Activated CD8-positive, alpha-beta T cell treated with anti-CD3 and anti-CD28 coated beads, Interleukin-2, amount 10 ng/mL, durations not matched to agents 7 days and 5 days (primary cell): Measurements from ENCODE around the gene RBM43. TPM values are rescaled to one million over a fixed set of nuclear protein-coding genes. Genes with fewer than 3 reads are reported as not detected.

Experiments
- ATAC-seq: fragments of 150-1000 bp; cut with Tn5 transposase; one replicate; pipeline ENCODE4 v1.10.0; 2021; ENCODE audit warnings: moderate library complexity
- CTCF ChIA-PET: fragments of 350-600 bp; sonication (Branson Sonifier 250); formaldehyde crosslinking; loops from one replicate; lab custom pipeline; 2021; ENCODE audit warnings: antibody characterized with exemption; lab: Charles Lee
- POLR2A ChIA-PET: fragments of 350-600 bp; sonication (Branson Sonifier 250); formaldehyde crosslinking; loops from one replicate; lab custom pipeline; 2021; ENCODE audit warnings: antibody characterized with exemption; lab: Charles Lee
- DNase-seq: peaks from one replicate; pipeline ENCODE4 v3.0.0-alpha.2; 2020
- H3K27ac Mint-ChIP-seq: one replicate; pipeline ENCODE4 v1.8.0; 2021; ENCODE audit warnings: mild to moderate bottlenecking, mixed read lengths
- H3K27me3 Mint-ChIP-seq: one replicate; pipeline ENCODE4 v1.8.0; 2021; ENCODE audit warnings: low read depth, mixed read lengths
- H3K36me3 Mint-ChIP-seq: one replicate; pipeline ENCODE4 v1.8.0; 2021; ENCODE audit warnings: low read depth, mixed read lengths
- H3K4me1 Mint-ChIP-seq: one replicate; pipeline ENCODE4 v1.8.0; 2021; ENCODE audit warnings: low read depth, mixed read lengths
- H3K4me3 Mint-ChIP-seq: one replicate; pipeline ENCODE4 v1.8.0; 2021; ENCODE audit warnings: mild to moderate bottlenecking, mixed read lengths
- H3K9me3 Mint-ChIP-seq: one replicate; pipeline ENCODE4 v1.8.0; 2022; ENCODE audit warnings: mixed read lengths; ENCODE audit not compliant: insufficient read depth
- total RNA-seq, 2 experiments: library from RNA; stranded (reverse); gene quantifications; one replicate each; pipeline ENCODE4 v1.2.3, GENCODE V29; 2021

The RBM43 gene
- total RNA-seq, 2 experiments from 2014 or later: 4.4 to 4.9 TPM

DNA sequence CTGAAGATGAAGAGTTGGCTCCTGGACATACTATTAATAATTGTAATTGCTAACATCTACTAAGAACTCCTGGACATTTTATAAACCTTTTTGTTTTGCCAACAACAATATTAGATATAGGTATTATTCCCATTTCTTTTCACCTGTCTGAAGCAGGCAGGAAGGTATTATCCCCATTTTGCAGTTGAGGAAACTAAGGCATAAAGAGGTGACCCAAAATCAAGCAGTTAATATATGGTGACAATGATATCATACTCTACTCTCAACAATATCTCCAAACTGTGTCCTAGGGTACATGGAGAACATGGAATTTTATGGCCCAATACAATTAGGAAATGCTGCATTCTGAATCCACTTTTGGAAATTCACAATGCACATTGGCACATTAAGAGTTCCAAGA, 29.6 kb upstream of the RBM43 start:
- ATAC-seq (no peak), DNase-seq (no peak)
- Mint-ChIP-seq H3K27ac (no peak overlapping the region), H3K36me3 (peaks cover 24% of the 10 kb centered on the region), H3K9me3 (no peaks in the 10 kb centered on the region), H3K27me3 (no peaks in the 10 kb centered on the region), H3K4me1 (peaks cover 34% of the 10 kb centered on the region), H3K4me3 (peak overlapping the region; percentile 18)
- ChIA-PET POLR2A (interaction anchor here (1.0 kb wide), 1 partner anchor 119 kb away, joined by 3 read pairs; the partner anchor contains the start of gene RIF1), CTCF (interaction anchor here (1.1 kb wide), 1 partner anchor 30 kb away, joined by 5 read pairs; the partner anchor contains the start of gene RBM43)

DNA sequence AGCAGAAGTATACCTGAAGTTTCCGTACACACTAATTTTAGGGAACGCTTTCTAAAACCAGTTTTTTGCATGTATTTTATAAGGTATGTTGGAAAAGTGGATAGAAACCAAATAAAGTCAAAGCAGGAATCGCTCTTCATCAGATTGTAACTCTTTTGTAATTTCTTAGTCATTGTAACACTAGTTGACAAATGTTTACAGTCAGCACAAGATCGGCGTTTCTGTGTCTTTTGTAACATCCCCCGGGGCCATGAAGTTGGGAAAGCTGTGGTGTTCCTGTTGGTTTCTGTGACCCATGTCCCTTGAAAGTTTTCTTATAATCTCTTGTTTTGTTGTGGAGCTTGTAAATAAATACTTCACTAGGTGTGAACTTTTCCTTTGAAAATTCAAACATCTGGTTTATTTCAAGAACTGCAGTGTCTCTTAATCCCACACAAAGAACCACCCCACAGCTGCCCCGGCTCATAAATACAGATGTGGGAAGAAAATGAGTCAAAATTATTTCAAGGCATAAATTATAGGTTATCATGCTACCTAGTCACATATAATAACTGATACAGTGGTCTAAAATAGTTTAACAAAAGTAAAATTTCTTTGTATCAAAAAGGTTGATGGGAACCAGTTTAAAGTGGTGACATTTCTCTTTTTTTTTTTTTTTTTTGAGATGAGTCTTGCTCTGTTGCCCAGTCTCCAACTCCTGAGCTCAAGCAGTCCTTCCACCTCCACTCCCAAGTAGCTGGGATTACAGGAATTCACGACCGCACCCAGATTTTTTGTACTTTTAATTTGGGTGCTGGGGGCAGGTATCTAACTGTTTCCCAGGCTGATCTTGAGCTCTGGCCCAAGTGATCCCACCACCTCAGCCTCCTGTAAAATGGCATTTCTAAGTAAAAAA, 28.6 kb upstream of the RBM43 start:
- ChIA-PET POLR2A (interaction anchor here (0.8 to 2.0 kb wide), 10 partner anchors 11 to 1427 kb away, joined by 3 to 29 read pairs (median 3); partner anchors contain the start of genes PRPF40A, RBM43 and RIF1), CTCF (interaction anchor here (1.0 to 1.8 kb wide), 4 partner anchors 8 to 147 kb away, joined by 4 to 5 read pairs (median 5); partner anchors contain the start of gene RBM43)
- Mint-ChIP-seq H3K4me1 (peaks cover 41% of the 10 kb centered on the region), H3K27ac (peak overlapping the region; percentile 97), H3K27me3 (no peaks in the 10 kb centered on the region), H3K36me3 (peaks cover 32% of the 10 kb centered on the region), H3K4me3 (peak overlapping the region; percentile 91), H3K9me3 (no peaks in the 10 kb centered on the region)
- peak; percentile 41 for DNase-seq
- peak; percentile 15 for ATAC-seq

DNA sequence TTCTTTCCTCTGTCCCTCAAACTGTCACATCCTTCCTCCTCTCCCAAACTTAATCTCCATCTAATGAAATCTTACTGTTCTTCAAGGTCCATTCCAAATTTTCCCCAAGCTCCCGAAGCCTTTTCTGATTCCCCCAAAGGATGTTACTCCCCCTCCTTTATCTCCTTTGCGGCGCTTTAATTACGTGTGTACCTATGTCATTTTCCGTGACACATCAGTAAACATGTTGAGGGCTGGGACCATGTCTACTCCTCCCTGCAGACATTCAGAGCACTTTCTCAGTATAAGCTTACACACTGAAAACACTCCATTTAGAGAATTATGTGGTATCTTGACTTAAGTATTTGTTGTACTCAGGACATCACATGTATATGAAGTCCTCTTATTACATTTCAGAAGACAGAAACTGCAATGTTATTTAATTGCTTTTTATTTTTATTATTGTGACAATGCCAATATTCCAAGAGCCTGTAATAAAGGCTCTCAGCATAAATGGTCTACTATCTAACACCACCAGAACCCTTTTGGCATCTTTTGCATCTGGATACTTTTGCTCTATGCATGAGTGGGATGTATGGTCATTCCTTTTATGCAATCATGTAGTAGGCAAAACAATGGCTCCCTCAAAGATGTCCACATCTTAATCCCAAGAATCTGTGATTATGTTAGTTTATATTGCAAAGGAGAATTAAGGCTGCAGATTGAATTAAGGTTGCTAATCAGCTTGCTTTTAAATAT, 26.0 kb upstream of the RBM43 start:
- peaks cover 38% of the 10 kb centered on the region for H3K36me3 Mint-ChIP-seq
- ChIA-PET CTCF (no interaction called here), POLR2A (interaction anchor here (0.7 to 2.2 kb wide), 3 partner anchors 10 to 122 kb away, joined by 3 to 12 read pairs (median 5); partner anchors contain the start of gene RIF1)
- H3K27ac Mint-ChIP-seq: peak overlapping the region; percentile 97
- H3K27me3 Mint-ChIP-seq: no peaks in the 10 kb centered on the region
- H3K4me1 Mint-ChIP-seq: peaks cover 49% of the 10 kb centered on the region
- H3K9me3 Mint-ChIP-seq: no peaks in the 10 kb centered on the region
- DNase-seq: no peak
- peak overlapping the region; percentile 91 for H3K4me3 Mint-ChIP-seq
- ATAC-seq: no peak

DNA sequence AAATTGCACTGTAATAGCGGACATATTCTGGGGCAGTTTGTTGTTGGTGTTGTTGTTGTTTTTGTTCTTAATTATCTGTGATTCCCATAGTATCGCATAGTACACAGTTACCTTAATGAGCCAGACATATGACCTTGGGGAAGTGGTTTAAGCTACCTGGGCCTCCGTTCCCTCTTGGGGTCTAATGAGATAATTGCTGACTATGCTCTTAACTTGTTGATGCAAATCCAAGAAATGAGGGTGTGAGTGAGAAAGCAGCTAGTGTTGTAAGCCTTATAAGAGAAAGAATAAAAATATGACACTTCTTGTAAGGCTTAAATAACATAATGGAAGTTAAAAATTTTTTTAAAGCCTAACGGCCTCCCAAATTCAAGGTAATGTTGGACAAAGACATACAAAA, 20.7 kb upstream of the RBM43 start:
- Mint-ChIP-seq H3K36me3 (peaks cover 58% of the 10 kb centered on the region), H3K9me3 (no peaks in the 10 kb centered on the region), H3K4me1 (peaks cover 26% of the 10 kb centered on the region), H3K27me3 (no peaks in the 10 kb centered on the region), H3K4me3 (no peak overlapping the region), H3K27ac (no peak overlapping the region)
- ChIA-PET POLR2A (no interaction called here), CTCF (no interaction called here)
- DNase-seq (no peak), ATAC-seq (no peak)

DNA sequence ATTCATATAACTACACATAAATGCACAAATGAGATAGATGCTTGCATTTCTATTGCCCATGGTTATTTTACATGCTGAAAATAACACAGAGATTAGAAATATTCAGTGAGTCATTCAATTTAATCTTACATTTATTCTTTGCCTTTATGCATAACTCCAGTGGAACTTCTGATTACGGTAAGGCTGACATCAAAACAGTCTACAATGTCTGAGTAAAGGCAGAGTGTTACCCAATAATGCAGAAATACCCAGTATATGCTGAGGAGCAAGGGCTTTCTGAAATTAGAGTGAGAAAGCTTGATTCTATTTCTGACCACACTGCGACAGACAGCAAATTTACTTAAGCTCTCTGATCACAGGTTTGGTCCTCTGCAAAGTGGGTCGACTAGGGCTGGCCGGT, 18.6 kb upstream of the RBM43 start:
- peaks cover 8% of the 10 kb centered on the region for H3K4me1 Mint-ChIP-seq
- no peaks in the 10 kb centered on the region for H3K9me3 Mint-ChIP-seq
- no peak overlapping the region for H3K27ac Mint-ChIP-seq
- POLR2A ChIA-PET: interaction anchor here (0.9 kb wide), 1 partner anchor 19 kb away, joined by 3 read pairs; the partner anchor contains the start of gene RBM43
- CTCF ChIA-PET: interaction anchor here (1.2 kb wide), 1 partner anchor 156 kb away, joined by 3 read pairs; no protein-coding TSS in a partner anchor
- DNase-seq (no peak), ATAC-seq (no peak)
- H3K27me3 Mint-ChIP-seq: no peaks in the 10 kb centered on the region
- H3K4me3 Mint-ChIP-seq: no peak overlapping the region
- H3K36me3 Mint-ChIP-seq: peaks cover 56% of the 10 kb centered on the region

DNA sequence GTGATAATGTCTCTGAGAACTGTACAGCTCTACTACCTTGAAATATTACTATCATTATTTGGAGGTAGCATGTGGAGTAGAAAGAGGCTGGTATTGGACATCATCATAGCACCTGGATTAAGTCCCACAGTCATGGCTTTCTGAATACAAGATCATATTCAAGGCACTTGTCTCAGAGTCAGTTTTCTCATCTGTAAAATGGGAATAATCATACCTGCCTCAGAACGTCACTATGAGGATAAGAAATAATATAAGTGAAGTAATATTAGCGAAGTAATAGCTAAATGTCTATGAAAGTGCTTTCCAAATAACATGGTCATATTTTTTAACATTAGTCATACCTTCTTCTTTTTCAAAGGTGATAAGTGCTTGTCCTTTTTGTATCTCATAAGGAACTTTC, 16.8 kb upstream of the RBM43 start:
- no peaks in the 10 kb centered on the region for H3K27me3 Mint-ChIP-seq
- H3K4me1 Mint-ChIP-seq: peaks cover 1% of the 10 kb centered on the region
- peaks cover 60% of the 10 kb centered on the region for H3K36me3 Mint-ChIP-seq
- DNase-seq (no peak), ATAC-seq (no peak)
- no peak overlapping the region for H3K4me3 Mint-ChIP-seq
- no peak overlapping the region for H3K27ac Mint-ChIP-seq
- CTCF ChIA-PET: no interaction called here
- POLR2A ChIA-PET: interaction anchor here (1.1 to 1.3 kb wide), 2 partner anchors 9 to 11 kb away, joined by 3 to 4 read pairs; no protein-coding TSS in a partner anchor
- no peaks in the 10 kb centered on the region for H3K9me3 Mint-ChIP-seq

DNA sequence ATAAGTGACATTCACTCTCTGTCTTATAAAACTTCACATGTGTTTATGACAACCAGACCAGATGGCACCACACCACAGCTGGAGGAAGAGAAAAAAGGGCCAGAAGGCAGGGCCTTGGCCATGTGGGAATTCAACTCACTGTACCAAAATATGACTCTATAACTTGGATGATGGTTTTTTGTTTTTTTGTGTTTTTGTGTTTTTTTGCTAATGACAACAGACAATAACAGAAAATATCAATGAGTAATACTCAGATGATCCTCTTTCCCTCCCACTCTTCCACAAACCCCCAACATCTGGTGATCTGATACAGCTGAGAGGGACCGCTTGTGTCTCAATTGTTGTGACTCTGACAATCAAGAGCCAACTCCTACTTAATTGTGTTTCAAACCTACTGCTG, 15.4 kb upstream of the RBM43 start:
- Mint-ChIP-seq H3K36me3 (peaks cover 66% of the 10 kb centered on the region), H3K27me3 (no peaks in the 10 kb centered on the region), H3K4me3 (no peak overlapping the region), H3K27ac (no peak overlapping the region), H3K9me3 (no peaks in the 10 kb centered on the region), H3K4me1 (peaks cover 2% of the 10 kb centered on the region)
- no peak for DNase-seq
- POLR2A ChIA-PET: no interaction called here
- ATAC-seq: no peak
- CTCF ChIA-PET: interaction anchor here (0.6 kb wide), 1 partner anchor 13 kb away, joined by 3 read pairs; no protein-coding TSS in a partner anchor

DNA sequence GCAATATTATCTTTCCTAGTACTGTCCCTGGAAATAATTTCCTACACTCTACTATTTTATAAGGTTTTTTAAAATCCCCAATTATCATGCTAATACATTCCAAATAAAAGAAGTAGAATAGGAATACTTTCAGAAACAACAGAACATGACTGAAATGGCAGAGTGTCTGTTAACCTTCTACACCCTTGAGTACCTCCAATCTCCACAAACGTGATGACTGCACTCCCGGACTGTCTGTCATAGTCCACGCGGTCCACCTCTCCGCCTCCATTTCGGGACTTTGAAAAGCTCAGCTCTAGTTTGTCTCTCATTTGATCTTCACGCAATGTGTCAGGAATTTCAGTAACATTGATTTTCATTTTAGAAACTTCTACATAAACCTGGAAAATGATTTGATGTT, 13.6 kb upstream of the RBM43 start:
- ATAC-seq (no peak), DNase-seq (no peak)
- Mint-ChIP-seq H3K9me3 (no peaks in the 10 kb centered on the region), H3K4me1 (peaks cover 2% of the 10 kb centered on the region), H3K27me3 (no peaks in the 10 kb centered on the region), H3K27ac (no peak overlapping the region), H3K36me3 (peaks cover 63% of the 10 kb centered on the region), H3K4me3 (no peak overlapping the region)
- ChIA-PET POLR2A (no interaction called here), CTCF (no interaction called here)

DNA sequence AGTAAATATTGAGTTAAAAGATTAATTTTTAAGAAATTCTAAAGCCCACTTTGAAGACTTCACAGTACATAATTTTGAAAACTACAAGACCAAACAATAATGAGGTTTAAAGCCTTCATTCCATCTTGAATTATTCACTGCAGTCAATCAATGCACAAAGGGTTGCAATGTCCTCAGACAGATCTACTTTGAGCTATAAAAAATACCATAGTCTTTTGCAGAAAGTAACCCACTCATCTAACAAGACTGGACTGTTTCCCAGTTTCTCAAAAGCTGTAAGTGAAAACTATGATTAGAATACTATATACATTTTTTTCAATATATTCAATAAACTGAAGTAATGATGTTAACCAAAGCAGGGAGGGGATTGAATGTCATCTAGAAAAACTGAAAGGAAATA, 10.2 kb upstream of the RBM43 start:
- CTCF ChIA-PET: no interaction called here
- Mint-ChIP-seq H3K27ac (no peak overlapping the region), H3K27me3 (no peaks in the 10 kb centered on the region), H3K36me3 (peaks cover 59% of the 10 kb centered on the region), H3K4me3 (no peak overlapping the region), H3K9me3 (no peaks in the 10 kb centered on the region), H3K4me1 (peaks cover 5% of the 10 kb centered on the region)
- no peak for ATAC-seq
- no peak for DNase-seq
- POLR2A ChIA-PET: no interaction called here

DNA sequence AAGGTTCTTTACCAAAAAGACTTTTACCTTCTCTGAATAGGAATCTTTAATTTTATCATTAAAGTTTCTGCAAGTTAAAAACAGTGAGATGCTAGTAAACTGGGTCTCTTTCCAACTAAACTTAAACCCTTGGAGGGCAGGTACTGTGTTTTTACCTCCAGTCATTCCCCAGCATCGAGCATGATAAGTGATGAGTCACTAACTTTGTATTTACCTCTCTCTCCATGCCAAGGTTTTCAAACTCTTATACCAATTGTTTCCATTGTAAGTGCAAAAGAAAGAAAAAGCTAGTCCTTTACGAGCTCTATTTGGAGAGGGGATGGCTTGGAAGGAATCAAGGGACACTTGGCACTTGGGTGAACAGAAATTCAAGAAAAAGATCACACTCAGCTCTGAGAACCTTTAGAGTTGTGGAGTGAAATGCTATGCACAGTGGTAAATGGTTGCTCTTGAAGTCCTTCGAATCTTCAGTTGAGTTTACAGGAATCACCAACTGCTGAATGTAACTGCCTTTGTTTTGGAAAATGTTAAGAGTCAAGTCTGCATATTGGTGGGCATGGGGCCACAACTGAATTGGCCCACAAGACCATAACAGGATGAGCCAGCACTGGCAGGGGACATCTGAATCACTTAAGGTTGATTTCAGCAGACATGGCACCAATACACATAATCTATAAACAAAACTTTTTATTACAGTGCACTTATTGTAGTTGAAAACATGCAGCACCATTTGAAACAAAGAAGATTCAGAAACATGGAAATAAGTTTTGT, 8.3 kb upstream of the RBM43 start:
- H3K9me3 Mint-ChIP-seq: no peaks in the 10 kb centered on the region
- H3K27me3 Mint-ChIP-seq: no peaks in the 10 kb centered on the region
- POLR2A ChIA-PET: no interaction called here
- H3K36me3 Mint-ChIP-seq: peaks cover 48% of the 10 kb centered on the region
- peaks cover 5% of the 10 kb centered on the region for H3K4me1 Mint-ChIP-seq
- DNase-seq (no peak), ATAC-seq (no peak)
- no peak overlapping the region for H3K4me3 Mint-ChIP-seq
- H3K27ac Mint-ChIP-seq: no peak overlapping the region
- CTCF ChIA-PET: no interaction called here

DNA sequence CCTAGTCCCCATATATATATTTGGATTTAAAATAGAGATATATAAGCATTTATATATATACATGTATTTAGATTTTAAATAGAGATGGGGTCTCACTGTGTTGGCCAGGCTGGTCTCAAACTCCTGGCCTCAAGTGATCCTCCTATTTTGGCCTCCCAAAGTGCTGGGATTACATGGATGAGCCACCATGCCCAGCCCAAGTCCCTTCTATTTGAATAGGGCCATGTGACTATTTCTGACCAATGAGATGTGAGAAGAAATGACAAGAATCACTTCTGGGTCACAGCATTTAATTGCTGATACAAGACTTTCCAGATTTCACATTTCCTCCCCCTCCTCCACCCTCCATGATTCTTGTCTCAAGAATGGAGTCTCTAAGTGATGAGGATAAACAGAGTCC, 6.4 kb upstream of the RBM43 start:
- CTCF ChIA-PET: no interaction called here
- Mint-ChIP-seq H3K27me3 (no peaks in the 10 kb centered on the region), H3K4me3 (no peak overlapping the region), H3K36me3 (peaks cover 40% of the 10 kb centered on the region), H3K27ac (no peak overlapping the region), H3K4me1 (peaks cover 5% of the 10 kb centered on the region), H3K9me3 (no peaks in the 10 kb centered on the region)
- DNase-seq (no peak), ATAC-seq (no peak)
- POLR2A ChIA-PET: no interaction called here
